ENCODE measurements around the gene DOCK11. TPM values are rescaled to one million over a fixed set of nuclear protein-coding genes. Genes with fewer than 3 reads are reported as not detected.

The DOCK11 gene
- 49.5 TPM for total RNA-seq
- 11.4 TPM for polyA plus RNA-seq (ENCODE audit: insufficient read depth, low read depth, low replicate concordance)
- long read RNA-seq, donor 1: 0 reads
- long read RNA-seq, donor 2: 0 reads
- long read RNA-seq, donor 3: 0 reads
- long read RNA-seq, donor 4: 0 reads
- long read RNA-seq, donor 5: 0 reads
- long read RNA-seq, donor 6: 0 reads
- long read RNA-seq, donor 7, full-length matches to known transcripts: 1 of 8 reads
- long read RNA-seq, donor 7, partial matches to known transcripts: 5 of 8 reads
- long read RNA-seq, donor 7, other reads (novel, unspliced or antisense): 2 of 8 reads
- long read RNA-seq, donor 8: 0 reads
- long read RNA-seq, donor 9: 0 reads
- long read RNA-seq, donor 10: 0 reads

DNA sequence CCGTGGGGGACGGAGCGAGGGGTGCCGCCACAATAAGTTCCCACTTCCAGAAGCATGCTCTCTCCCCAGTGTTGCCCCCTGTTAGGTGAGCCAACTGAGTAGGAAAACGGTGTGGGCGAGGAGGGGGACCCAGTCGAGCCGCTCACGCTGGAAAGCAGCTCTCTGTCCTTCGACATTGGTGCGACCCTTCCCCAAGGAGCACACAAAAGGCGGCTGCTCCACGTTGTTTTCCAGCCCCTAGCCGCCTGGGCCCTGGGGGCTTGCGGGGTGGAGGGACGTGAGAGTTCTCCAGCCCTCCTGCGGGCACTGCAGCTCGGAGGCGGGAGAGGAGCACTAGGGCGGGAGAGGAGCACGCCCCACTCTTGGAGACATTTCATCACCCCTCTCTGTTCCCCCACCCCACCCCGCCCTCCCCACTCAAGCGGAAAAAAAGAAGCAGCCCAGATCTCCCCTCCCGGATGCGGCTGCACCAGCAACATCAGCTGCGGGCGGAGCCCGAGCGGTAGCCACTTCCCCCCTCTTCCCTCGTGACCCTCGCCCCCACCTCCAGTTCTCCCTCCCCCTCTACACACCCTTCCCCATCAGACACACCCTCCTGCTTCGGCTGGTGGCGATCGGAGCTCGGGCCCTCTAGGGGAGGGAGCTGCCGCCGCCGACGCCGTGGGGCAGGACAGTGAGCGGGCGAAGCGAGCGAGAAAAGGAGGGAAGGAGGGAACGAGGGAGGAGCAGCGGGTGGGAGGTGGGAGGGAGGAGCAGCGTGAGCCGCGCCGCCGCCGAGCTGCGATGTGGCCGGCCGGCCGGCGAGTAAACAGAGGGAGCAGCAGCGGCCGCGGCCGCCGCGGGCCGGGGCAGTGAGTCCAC is at the start of gene DOCK11:
Gene DOCK11 (plus strand): TSS at position 755 of the 861 bp plus-strand sequence. CDS start 157 bp downstream, outside the sequence.
- Histone ChIP-seq H3K9me3 (ENCODE audit: control insufficient read depth in 2 of 3, insufficient read depth in 1 of 3, low read length in 3 of 3) (no peaks in the 10 kb centered on the region), H3K27ac (ENCODE audit: low read depth in 2 of 2, low read length in 2 of 2) (peak within 1 kb of the TSS in 1 of 2 donors; percentile 32)
- intact Hi-C loops (cut with DNase I): no loop called here

DNA sequence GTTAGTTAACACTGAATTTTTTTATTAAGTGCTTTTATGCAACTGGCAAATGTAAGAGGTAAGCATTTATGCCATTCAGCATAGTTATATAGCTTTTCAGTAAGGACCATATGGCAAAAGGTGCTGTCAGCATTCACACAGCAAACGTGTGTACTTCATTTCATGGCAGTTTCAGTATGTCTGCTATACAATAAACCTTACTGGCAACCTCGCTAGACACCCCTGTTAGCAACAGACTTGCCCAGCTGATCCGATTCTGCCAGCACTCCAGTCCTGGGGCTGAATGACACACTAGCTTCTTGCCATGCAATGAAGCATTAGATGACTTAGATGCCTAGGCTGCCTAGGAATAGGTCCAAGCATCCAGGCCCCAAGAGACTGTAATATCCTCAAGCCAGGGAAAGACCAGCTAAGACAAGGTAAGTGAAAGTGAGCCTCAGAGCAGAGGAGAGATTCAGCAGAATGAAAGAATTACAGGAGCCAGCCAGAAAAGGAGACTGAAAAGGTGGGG is 47.3 kb upstream of the DOCK11 start:
- Histone ChIP-seq H3K36me3 (ENCODE audit: control insufficient read depth in 2 of 3, insufficient read depth in 3 of 3, low read length in 3 of 3) (peaks cover 0 to under 1% (median 0%) of the 10 kb centered on the region in 3 donors), H3K4me3 (ENCODE audit: low read length in 3 of 3) (no peak overlapping the region), H3K9me3 (ENCODE audit: control insufficient read depth in 2 of 3, insufficient read depth in 1 of 3, low read length in 3 of 3) (no peaks in the 10 kb centered on the region), H3K9ac (ENCODE audit: low read length in 3 of 3) (no peak overlapping the region), H3K27ac (ENCODE audit: low read depth in 2 of 2, low read length in 2 of 2) (no peak overlapping the region), H3K4me1 (ENCODE audit: control insufficient read depth in 2 of 3, insufficient read depth in 2 of 3, low read depth in 1 of 3, low read length in 3 of 3) (no peaks in the 10 kb centered on the region), H3K27me3 (ENCODE audit: control insufficient read depth, insufficient read depth, low read length) (no peaks in the 10 kb centered on the region)
- FAIRE-seq (no peak), DNase-seq (no peak)
- intact Hi-C loops (cut with DNase I): no loop called here
- TF ChIP-seq, protein P1, sequence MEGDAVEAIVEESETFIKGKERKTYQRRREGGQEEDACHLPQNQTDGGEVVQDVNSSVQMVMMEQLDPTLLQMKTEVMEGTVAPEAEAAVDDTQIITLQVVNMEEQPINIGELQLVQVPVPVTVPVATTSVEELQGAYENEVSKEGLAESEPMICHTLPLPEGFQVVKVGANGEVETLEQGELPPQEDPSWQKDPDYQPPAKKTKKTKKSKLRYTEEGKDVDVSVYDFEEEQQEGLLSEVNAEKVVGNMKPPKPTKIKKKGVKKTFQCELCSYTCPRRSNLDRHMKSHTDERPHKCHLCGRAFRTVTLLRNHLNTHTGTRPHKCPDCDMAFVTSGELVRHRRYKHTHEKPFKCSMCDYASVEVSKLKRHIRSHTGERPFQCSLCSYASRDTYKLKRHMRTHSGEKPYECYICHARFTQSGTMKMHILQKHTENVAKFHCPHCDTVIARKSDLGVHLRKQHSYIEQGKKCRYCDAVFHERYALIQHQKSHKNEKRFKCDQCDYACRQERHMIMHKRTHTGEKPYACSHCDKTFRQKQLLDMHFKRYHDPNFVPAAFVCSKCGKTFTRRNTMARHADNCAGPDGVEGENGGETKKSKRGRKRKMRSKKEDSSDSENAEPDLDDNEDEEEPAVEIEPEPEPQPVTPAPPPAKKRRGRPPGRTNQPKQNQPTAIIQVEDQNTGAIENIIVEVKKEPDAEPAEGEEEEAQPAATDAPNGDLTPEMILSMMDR (IDR thresholded peaks at IDR 0.05; ENCODE audit: borderline replicate concordance, extremely low read depth, insufficient read depth): no peak

More for the DNA sequence above, at the start of gene DOCK11:
- DNase-seq (peak; percentile 80 to 94 (median 87)), FAIRE-seq (no peak)
- Histone ChIP-seq H3K27me3 (ENCODE audit: control insufficient read depth, insufficient read depth, low read length) (peaks cover 2% of the 10 kb centered on the region), H3K9ac (ENCODE audit: low read length in 3 of 3) (no peak within 1 kb of the TSS), H3K36me3 (ENCODE audit: control insufficient read depth in 2 of 3, insufficient read depth in 3 of 3, low read length in 3 of 3) (no peaks in the 10 kb centered on the region), H3K4me1 (ENCODE audit: control insufficient read depth in 2 of 3, insufficient read depth in 2 of 3, low read depth in 1 of 3, low read length in 3 of 3) (peaks cover 0 to 3% (median 0%) of the 10 kb centered on the region in 3 donors), H3K4me3 (ENCODE audit: low read length in 3 of 3) (peak within 1 kb of the TSS; percentile 50 to 55 (median 53))
- TF ChIP-seq, protein P1 (IDR thresholded peaks at IDR 0.05; ENCODE audit: borderline replicate concordance, extremely low read depth, insufficient read depth): no peak

DNA sequence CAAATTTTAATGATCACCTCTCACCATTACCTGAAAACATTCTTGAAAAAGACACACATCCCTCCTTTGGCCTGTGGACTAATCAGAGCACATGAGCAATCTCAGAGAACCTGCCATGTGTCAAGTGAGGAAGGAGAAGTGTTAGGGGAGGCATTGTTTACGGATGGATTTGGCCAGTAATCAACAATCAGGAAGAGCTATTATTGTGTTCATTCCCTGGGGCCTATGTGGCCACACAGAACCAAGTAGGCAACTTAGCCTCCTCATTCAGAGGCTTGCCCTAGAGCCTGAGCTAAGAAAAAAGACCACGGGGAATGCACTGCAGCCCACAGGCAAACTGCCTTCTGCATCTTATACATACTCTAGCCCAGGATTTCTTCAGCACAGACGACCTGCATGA is 40.6 kb upstream of the DOCK11 start:
- TF ChIP-seq, protein P1 (IDR thresholded peaks at IDR 0.05; ENCODE audit: borderline replicate concordance, extremely low read depth, insufficient read depth): no peak
- Histone ChIP-seq H3K9ac (ENCODE audit: low read length in 3 of 3) (no peak overlapping the region), H3K36me3 (ENCODE audit: control insufficient read depth in 2 of 3, insufficient read depth in 3 of 3, low read length in 3 of 3) (no peaks in the 10 kb centered on the region), H3K4me3 (ENCODE audit: low read length in 3 of 3) (no peak overlapping the region), H3K27ac (ENCODE audit: low read depth in 2 of 2, low read length in 2 of 2) (no peak overlapping the region), H3K9me3 (ENCODE audit: control insufficient read depth in 2 of 3, insufficient read depth in 1 of 3, low read length in 3 of 3) (no peaks in the 10 kb centered on the region), H3K27me3 (ENCODE audit: control insufficient read depth, insufficient read depth, low read length) (no peaks in the 10 kb centered on the region), H3K4me1 (ENCODE audit: control insufficient read depth in 2 of 3, insufficient read depth in 2 of 3, low read depth in 1 of 3, low read length in 3 of 3) (no peaks in the 10 kb centered on the region)
- FAIRE-seq: no peak
- no peak for DNase-seq
- intact Hi-C loops (cut with DNase I): no loop called here
